GM12892 (cell line): ENCODE results near the gene TDRD6.

Experiments
- POLR2AphosphoS5 ChIP-seq: IDR thresholded peaks from 2 replicates; pipeline ENCODE4 v1.6.1; 2011; ENCODE audit warnings: low read depth, low read length, control low read depth
- TAF1 ChIP-seq: IDR thresholded peaks from 2 replicates; pipeline ENCODE4 v1.6.1; 2011; ENCODE audit warnings: low read depth, mild to moderate bottlenecking, control low read depth, low read length, borderline replicate concordance

- no peak for TF ChIP-seq POLR2AphosphoS5
- no peak for TF ChIP-seq TAF1
Measured at GRCh38 chr6:46690141-46690755, 2.6 kb downstream of the TDRD6 start.
